Mammary microvascular endothelial cell (primary cell): Measurements from ENCODE around the gene VANGL2. TPM values are rescaled to one million over a fixed set of nuclear protein-coding genes. Genes with fewer than 3 reads are reported as not detected.

Source experiments
- total RNA-seq: library from RNA; depleted of rRNA; stranded (reverse); fragments of >200 nt; gene quantifications from 2 replicates; pipeline ENCODE4 v1.2.3, GENCODE V29; 2015

The VANGL2 gene
- total RNA-seq: not detected in 2 replicates

GRCh38 chr1:160400223-160400645 is at the start of gene VANGL2:
Gene VANGL2 (plus strand): TSS chr1:160400564. CDS start chr1:160415838, 15,274 bp downstream.

GRCh38 chr1:160366731-160367515 is 33.4 kb upstream of the VANGL2 start, which contains the start of gene NHLH1:
Gene NHLH1 (plus strand): TSS chr1:160367071. CDS start chr1:160370732, 3,661 bp downstream.

Other genes starting within 250 kb of the VANGL2 start
- gene ATP1A4, start 249.0 kb upstream of the VANGL2 start, total RNA-seq: not detected in 2 replicates
- gene CASQ1, start 210.0 kb upstream of the VANGL2 start, total RNA-seq: not detected in 2 replicates
- gene PEA15, start 195.2 kb upstream of the VANGL2 start, total RNA-seq: 143 TPM in 2 replicates
- gene DCAF8, start 138.0 kb upstream of the VANGL2 start, total RNA-seq: 43.9 and 49.2 TPM in 2 replicates
- 28.4 and 29.1 TPM in 2 replicates for gene PEX19, start 115.4 kb upstream of the VANGL2 start, total RNA-seq
- gene COPA, start 57.3 kb upstream of the VANGL2 start, total RNA-seq: 114 and 125 TPM in 2 replicates
- 71.8 and 79.2 TPM in 2 replicates for gene NCSTN, start 57.2 kb upstream of the VANGL2 start, total RNA-seq
- 0.13 TPM in 1 of 2 replicates, not detected in the other for gene NHLH1, start 33.5 kb upstream of the VANGL2 start, total RNA-seq
- gene SLAMF6, start 122.7 kb downstream of the VANGL2 start, total RNA-seq: not detected in 2 replicates
- gene CD84, start 178.9 kb downstream of the VANGL2 start, total RNA-seq: not detected in 2 replicates
- not detected in 2 replicates for gene SLAMF1, start 246.5 kb downstream of the VANGL2 start, total RNA-seq